NCI-H446 (cell line): ENCODE data around the gene ZNF628.

Source experiments
- DNase-seq, 2 experiments: peaks; one replicate each; lab custom pipeline; 2025; lab: John Stamatoyannopoulos, UW

Gene ZNF628

GRCh38 chr19:55451163-55451964, 25.1 kb upstream of the ZNF628 start:
- DNase-seq = no peak

GRCh38 chr19:55451965-55452748, 24.3 kb upstream of the ZNF628 start:
- DNase-seq = no peak

GRCh38 chr19:55452749-55453346, 23.6 kb upstream of the ZNF628 start:
- DNase-seq = peak; percentile 63 to 90

GRCh38 chr19:55453511-55454260, 22.7 kb upstream of the ZNF628 start:
- DNase-seq = no peak

GRCh38 chr19:55454787-55455243, 21.6 kb upstream of the ZNF628 start:
- no peak for DNase-seq

- no peak for DNase-seq
Measured at GRCh38 chr19:55455576-55456235, 20.7 kb upstream of the ZNF628 start.

- DNase-seq = no peak
Measured at GRCh38 chr19:55456347-55456746, 20.1 kb upstream of the ZNF628 start.

GRCh38 chr19:55457683-55458457, 18.5 kb upstream of the ZNF628 start:
- DNase-seq = no peak

GRCh38 chr19:55459551-55459949, 16.9 kb upstream of the ZNF628 start:
- no peak for DNase-seq

GRCh38 chr19:55459950-55460657, 16.3 kb upstream of the ZNF628 start:
- peak in 1 of 2 experiments; percentile 34 for DNase-seq

GRCh38 chr19:55460670-55461258, 15.7 kb upstream of the ZNF628 start:
- DNase-seq = peak; percentile 60 to 83

GRCh38 chr19:55461259-55461973, 15.0 kb upstream of the ZNF628 start, which contains the start of gene ISOC2:
Gene ISOC2 (minus strand): TSS chr19:55461642. CDS start chr19:55456486, 5,156 bp downstream.
- DNase-seq = peak; percentile 99 to 100

- peak in 1 of 2 experiments; percentile 59 for DNase-seq
Measured at GRCh38 chr19:55461974-55462626, 14.3 kb upstream of the ZNF628 start.

GRCh38 chr19:55462722-55463121, 13.7 kb upstream of the ZNF628 start:
- no peak for DNase-seq

- no peak for DNase-seq
Measured at GRCh38 chr19:55463583-55464031, 12.8 kb upstream of the ZNF628 start.

- DNase-seq = no peak
Measured at GRCh38 chr19:55464039-55464661, 12.3 kb upstream of the ZNF628 start.

- no peak for DNase-seq
Measured at GRCh38 chr19:55464662-55465054, 11.8 kb upstream of the ZNF628 start, which contains the start of gene C19orf85. Gene C19orf85 (minus strand): TSS chr19:55464751. CDS start chr19:55464554, 197 bp downstream.
